ENCODE data around the gene CAPS.
"Not testable (repeated sequence)": the region's sequence is repeated elsewhere in the genome, so short reads cannot be mapped to it uniquely, and the experiment has no call there.

Gene CAPS

DNA sequence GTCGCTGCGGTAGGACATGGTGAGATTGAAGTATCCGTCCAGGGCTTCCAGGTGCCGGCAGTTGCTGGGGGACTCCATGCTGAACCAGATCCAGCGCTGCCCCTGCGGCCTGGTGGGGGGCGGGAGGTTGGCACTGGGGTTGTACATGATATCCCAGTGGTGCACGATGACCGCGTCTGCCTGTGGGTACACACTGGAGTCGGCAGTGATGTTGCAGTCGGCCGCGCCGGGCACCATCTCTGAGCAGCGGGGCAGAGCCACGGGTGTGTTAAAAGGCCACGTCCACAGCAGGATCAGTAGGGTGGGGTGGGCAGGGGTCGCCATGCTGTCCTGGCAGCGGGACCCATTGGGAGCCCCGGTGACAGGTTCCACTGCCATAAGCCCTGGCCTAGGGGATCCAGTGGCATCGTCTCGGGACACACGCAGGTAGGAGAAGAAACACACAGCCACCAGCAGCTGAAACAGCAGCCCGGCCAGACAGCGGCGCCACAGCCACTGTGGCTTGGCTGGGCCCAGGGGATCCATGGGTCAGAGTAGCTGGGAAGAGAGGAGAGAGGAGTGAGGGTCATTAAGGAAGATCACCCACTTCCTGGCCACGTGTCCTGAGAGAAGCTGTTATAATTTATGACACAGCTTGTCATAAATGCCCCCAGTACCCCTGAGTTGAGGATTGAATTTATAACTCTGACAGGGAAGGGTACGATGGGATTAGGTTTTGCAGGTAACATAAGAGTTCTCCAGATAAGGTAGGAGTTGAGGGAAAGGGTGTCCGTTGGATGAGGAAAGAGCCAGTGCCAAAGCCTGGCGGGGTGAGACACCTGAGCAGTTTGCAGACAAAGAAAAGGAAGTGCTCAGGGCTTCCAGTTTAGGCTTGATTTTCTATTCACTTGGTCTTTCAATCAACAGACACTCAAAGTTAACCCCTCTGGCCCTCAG is 46.6 kb upstream of the CAPS start:
- H2AFZ ChIP-seq (ENCODE audit: low read depth, low read length) = no peak overlapping the region
- H4K20me1 ChIP-seq (ENCODE audit: insufficient read depth, low read length) = no peaks in the 10 kb centered on the region
- H3K9me3 ChIP-seq (ENCODE audit: insufficient read depth, low read length) = no peaks in the 10 kb centered on the region
- H3K27ac ChIP-seq (ENCODE audit: low read length) = no peak overlapping the region
- no peaks in the 10 kb centered on the region; the same call in 1 of the 2 replicates for H3K27me3 ChIP-seq (ENCODE audit: low read depth, low read length)
- H3K36me3 ChIP-seq (replicated peaks; ENCODE audit: low read depth, low read length) = no peaks in the 10 kb centered on the region
- no peaks in the 10 kb centered on the region for H3K79me2 ChIP-seq (ENCODE audit: low read length)
- H3K4me1 ChIP-seq (ENCODE audit: low read length) = no peaks in the 10 kb centered on the region
- no peak overlapping the region for H3K4me3 ChIP-seq (ENCODE audit: low read length)
- H3K9ac ChIP-seq (ENCODE audit: low read length) = no peak overlapping the region
- no peak overlapping the region for H3K4me2 ChIP-seq (ENCODE audit: low read length)
- TF ChIP-seq, protein P1, sequence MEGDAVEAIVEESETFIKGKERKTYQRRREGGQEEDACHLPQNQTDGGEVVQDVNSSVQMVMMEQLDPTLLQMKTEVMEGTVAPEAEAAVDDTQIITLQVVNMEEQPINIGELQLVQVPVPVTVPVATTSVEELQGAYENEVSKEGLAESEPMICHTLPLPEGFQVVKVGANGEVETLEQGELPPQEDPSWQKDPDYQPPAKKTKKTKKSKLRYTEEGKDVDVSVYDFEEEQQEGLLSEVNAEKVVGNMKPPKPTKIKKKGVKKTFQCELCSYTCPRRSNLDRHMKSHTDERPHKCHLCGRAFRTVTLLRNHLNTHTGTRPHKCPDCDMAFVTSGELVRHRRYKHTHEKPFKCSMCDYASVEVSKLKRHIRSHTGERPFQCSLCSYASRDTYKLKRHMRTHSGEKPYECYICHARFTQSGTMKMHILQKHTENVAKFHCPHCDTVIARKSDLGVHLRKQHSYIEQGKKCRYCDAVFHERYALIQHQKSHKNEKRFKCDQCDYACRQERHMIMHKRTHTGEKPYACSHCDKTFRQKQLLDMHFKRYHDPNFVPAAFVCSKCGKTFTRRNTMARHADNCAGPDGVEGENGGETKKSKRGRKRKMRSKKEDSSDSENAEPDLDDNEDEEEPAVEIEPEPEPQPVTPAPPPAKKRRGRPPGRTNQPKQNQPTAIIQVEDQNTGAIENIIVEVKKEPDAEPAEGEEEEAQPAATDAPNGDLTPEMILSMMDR (IDR thresholded peaks at IDR 0.05; ENCODE audit: low read depth, low read length) = no peak
- TF ChIP-seq EZH2phosphoT487 (IDR thresholded peaks at IDR 0.05; ENCODE audit: low read depth) = no peak

- Histone ChIP-seq H3K27ac (ENCODE audit: low read length) (no peak overlapping the region), H3K9me3 (ENCODE audit: insufficient read depth, low read length) (no peaks in the 10 kb centered on the region), H3K4me3 (ENCODE audit: low read length) (no peak overlapping the region), H2AFZ (ENCODE audit: low read depth, low read length) (no peak overlapping the region), H3K27me3 (ENCODE audit: low read depth, low read length) (no peaks in the 10 kb centered on the region; the same call in 1 of the 2 replicates), H3K79me2 (ENCODE audit: low read length) (no peaks in the 10 kb centered on the region), H3K9ac (ENCODE audit: low read length) (no peak overlapping the region), H4K20me1 (ENCODE audit: insufficient read depth, low read length) (no peaks in the 10 kb centered on the region), H3K36me3 (replicated peaks; ENCODE audit: low read depth, low read length) (no peaks in the 10 kb centered on the region), H3K4me2 (ENCODE audit: low read length) (no peak overlapping the region), H3K4me1 (ENCODE audit: low read length) (no peaks in the 10 kb centered on the region)
- TF ChIP-seq, protein P1 (IDR thresholded peaks at IDR 0.05; ENCODE audit: low read depth, low read length) = no peak
- TF ChIP-seq EZH2phosphoT487 (IDR thresholded peaks at IDR 0.05; ENCODE audit: low read depth) = no peak
Observed at GRCh38 chr19:5870986-5871394, 43.1 kb upstream of the CAPS start.

DNA sequence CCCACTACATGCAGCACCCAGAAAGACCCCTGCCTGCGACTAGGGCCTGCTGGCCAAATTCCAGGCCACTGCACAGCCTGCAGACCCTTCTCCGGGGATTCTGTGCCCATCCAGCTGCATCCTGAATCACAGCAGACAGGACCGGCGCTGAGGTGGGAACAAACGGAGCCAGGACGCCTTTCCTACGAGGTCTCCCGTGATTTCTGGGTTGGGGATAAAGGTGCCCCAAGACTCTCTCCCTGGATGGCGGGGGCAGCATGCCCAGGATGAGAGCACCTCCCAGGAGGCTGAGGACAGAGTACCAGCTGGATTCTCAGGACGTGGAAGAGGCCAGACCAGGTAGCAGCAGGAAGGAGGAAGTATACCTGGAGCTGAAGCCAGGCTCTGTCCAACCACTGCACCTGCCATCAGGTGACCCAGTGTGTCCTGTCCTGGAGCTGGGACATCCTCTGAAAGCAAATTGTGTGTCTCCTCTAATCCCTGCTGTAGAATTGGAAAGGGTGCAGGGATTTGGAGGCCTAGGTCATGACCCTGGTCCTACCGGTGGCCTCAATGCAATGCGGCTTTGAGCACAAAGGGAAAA is 40.3 kb upstream of the CAPS start:
- Histone ChIP-seq H3K36me3 (replicated peaks; ENCODE audit: low read depth, low read length) (no peaks in the 10 kb centered on the region), H3K79me2 (ENCODE audit: low read length) (no peaks in the 10 kb centered on the region), H3K4me3 (ENCODE audit: low read length) (no peak overlapping the region), H3K4me1 (ENCODE audit: low read length) (no peaks in the 10 kb centered on the region), H3K9ac (ENCODE audit: low read length) (no peak overlapping the region), H3K27ac (ENCODE audit: low read length) (no peak overlapping the region), H4K20me1 (ENCODE audit: insufficient read depth, low read length) (no peaks in the 10 kb centered on the region), H3K27me3 (ENCODE audit: low read depth, low read length) (no peaks in the 10 kb centered on the region), H2AFZ (ENCODE audit: low read depth, low read length) (no peak overlapping the region), H3K9me3 (ENCODE audit: insufficient read depth, low read length) (no peaks in the 10 kb centered on the region), H3K4me2 (ENCODE audit: low read length) (no peak overlapping the region)
- TF ChIP-seq, protein P1 (IDR thresholded peaks at IDR 0.05; ENCODE audit: low read depth, low read length) = no peak
- no peak for TF ChIP-seq EZH2phosphoT487 (IDR thresholded peaks at IDR 0.05; ENCODE audit: low read depth)

DNA sequence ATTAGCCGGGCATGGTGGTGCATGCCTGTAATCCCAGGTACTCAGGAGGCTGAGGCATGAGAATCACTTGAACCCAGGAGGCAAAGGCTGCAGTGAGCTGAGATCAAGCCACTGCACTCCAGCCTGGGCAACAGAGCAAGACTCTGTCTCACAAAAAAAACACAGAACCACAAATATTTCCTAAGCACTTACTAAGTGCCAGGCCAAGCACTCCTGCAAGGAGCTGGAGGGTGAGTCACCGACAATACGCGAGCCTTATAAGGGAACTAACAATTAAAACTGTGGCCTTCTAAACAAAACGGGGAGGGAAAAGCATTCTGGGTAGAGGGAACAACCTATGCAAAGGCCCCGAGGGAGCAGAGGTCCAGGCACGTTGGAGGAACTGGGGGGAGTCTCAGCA is 39.6 kb upstream of the CAPS start:
- H4K20me1 ChIP-seq (ENCODE audit: insufficient read depth, low read length); H3K4me3 ChIP-seq (ENCODE audit: low read length); H3K79me2 ChIP-seq (ENCODE audit: low read length); H3K4me2 ChIP-seq (ENCODE audit: low read length); H3K36me3 ChIP-seq (replicated peaks; ENCODE audit: low read depth, low read length); H3K4me1 ChIP-seq (ENCODE audit: low read length); H3K9ac ChIP-seq (ENCODE audit: low read length); H3K27ac ChIP-seq (ENCODE audit: low read length); H2AFZ ChIP-seq (ENCODE audit: low read depth, low read length); H3K27me3 ChIP-seq (ENCODE audit: low read depth, low read length); H3K9me3 ChIP-seq (ENCODE audit: insufficient read depth, low read length): not testable (repeated sequence)
